Measurements from ENCODE around the gene MYOCOS.

MYOCOS gene

DNA sequence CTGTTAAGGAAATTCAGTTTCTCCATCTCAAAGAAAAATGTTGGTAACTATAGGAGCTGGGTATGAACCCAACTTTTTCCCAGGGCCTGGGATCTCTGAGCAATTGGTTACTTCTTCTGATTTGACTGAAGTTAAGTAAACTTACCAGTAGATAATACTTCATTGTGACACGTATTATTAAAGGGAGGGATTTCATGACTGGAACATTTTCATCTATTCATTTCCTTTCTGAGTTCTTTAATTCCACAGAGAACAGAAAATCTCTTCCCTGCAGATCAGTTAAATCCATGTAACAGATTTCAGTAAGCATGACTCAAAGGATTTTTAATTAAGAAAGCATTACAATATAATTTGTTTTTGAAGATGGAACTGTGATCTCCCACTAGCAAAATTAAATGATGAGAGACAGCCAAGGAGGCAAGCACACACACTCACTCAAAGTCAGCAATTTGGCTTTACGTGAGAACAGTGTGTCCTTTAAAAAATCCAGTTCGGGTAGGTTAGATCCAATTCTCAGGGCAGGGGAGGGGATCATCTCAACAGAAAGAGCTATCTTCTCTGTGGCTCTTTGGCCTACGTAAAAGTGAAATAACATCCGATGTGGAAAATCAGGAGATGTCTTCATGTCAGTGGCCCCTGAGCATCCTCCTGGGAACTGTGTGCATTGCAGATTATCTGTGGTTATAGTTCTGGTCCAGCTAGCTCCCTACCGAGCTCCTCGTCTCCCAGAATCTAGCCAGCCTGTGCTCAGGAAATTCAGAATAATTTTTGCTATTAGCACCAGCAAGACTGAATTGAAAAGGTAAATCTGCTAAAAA lies 41.2 kb downstream of the MYOCOS start:
- no peak overlapping the region for H3K4me3 ChIP-seq (ENCODE audit: low read length)
- no peaks in the 10 kb centered on the region for H3K79me2 ChIP-seq (ENCODE audit: control insufficient read depth, low read length)
- no peaks in the 10 kb centered on the region for H3K36me3 ChIP-seq (ENCODE audit: control insufficient read depth, low read length)
- TF ChIP-seq, protein P1, sequence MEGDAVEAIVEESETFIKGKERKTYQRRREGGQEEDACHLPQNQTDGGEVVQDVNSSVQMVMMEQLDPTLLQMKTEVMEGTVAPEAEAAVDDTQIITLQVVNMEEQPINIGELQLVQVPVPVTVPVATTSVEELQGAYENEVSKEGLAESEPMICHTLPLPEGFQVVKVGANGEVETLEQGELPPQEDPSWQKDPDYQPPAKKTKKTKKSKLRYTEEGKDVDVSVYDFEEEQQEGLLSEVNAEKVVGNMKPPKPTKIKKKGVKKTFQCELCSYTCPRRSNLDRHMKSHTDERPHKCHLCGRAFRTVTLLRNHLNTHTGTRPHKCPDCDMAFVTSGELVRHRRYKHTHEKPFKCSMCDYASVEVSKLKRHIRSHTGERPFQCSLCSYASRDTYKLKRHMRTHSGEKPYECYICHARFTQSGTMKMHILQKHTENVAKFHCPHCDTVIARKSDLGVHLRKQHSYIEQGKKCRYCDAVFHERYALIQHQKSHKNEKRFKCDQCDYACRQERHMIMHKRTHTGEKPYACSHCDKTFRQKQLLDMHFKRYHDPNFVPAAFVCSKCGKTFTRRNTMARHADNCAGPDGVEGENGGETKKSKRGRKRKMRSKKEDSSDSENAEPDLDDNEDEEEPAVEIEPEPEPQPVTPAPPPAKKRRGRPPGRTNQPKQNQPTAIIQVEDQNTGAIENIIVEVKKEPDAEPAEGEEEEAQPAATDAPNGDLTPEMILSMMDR (IDR thresholded peaks at IDR 0.05; ENCODE audit: low read depth, low read length, poor library complexity, severe bottlenecking): no peak
- no peak for TF ChIP-seq EZH2phosphoT487 (IDR thresholded peaks at IDR 0.05; ENCODE audit: borderline replicate concordance, low read length)
- H3K9me2 ChIP-seq (replicated peaks; ENCODE audit: control insufficient read depth, low read length): no peaks in the 10 kb centered on the region
- H4K20me1 ChIP-seq (ENCODE audit: control insufficient read depth, insufficient read depth, low read depth, low read length): no peaks in the 10 kb centered on the region
- no peak overlapping the region for H3K4me2 ChIP-seq (ENCODE audit: low read length)
- H3K9me3 ChIP-seq (ENCODE audit: control insufficient read depth, insufficient read depth, low read length): no peaks in the 10 kb centered on the region
- peaks cover 10% of the 10 kb centered on the region for H3K27me3 ChIP-seq (ENCODE audit: control insufficient read depth, low read length)
- H3K27ac ChIP-seq (ENCODE audit: low read depth, low read length): no peak overlapping the region
- no peaks in the 10 kb centered on the region for H3K4me1 ChIP-seq (ENCODE audit: control insufficient read depth, low read length)
- H3F3A ChIP-seq (ENCODE audit: control insufficient read depth, insufficient read depth): no peaks in the 10 kb centered on the region

DNA sequence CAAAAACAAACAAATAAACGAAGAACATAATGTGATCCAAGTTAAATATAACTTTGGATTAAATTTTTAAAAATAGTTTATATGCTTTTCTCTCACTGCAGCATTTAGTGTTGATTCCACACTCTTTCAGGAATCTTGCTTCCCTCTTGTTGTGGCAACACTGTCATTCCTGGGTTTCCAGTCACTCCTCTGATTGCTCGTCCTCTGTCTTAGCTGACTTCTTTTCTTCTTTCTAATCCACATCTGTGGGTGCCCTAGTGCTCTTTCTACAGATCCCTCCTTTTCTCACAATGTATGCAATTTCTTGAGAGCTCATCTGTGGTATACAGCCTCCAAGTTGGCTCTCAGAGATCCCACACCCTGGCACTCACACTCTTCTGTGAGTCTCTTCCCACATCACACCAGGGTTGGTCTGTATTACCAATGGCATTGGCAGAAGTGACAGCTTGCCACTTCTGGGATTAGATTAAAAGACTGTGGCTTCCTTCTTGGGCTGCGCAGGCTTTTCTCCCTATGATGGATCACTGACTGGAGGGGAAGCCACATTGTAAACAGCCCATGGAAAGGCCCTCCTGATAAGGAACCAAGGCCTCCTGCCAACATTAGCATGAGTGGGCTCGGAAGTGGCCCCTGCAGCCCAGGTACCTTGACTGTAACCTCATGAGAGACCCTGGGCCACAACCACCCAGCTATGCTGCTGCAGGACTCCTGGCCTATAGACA lies 42.0 kb downstream of the MYOCOS start:
- no peak overlapping the region for H3K27ac ChIP-seq (ENCODE audit: low read depth, low read length)
- no peaks in the 10 kb centered on the region for H3K9me2 ChIP-seq (replicated peaks; ENCODE audit: control insufficient read depth, low read length)
- H3K9me3 ChIP-seq (ENCODE audit: control insufficient read depth, insufficient read depth, low read length): no peaks in the 10 kb centered on the region
- H3K4me3 ChIP-seq (ENCODE audit: low read length): no peak overlapping the region
- H3K4me2 ChIP-seq (ENCODE audit: low read length): no peak overlapping the region
- H3K4me1 ChIP-seq (ENCODE audit: control insufficient read depth, low read length): no peaks in the 10 kb centered on the region
- H3F3A ChIP-seq (ENCODE audit: control insufficient read depth, insufficient read depth): no peaks in the 10 kb centered on the region
- no peak for TF ChIP-seq EZH2phosphoT487 (IDR thresholded peaks at IDR 0.05; ENCODE audit: borderline replicate concordance, low read length)
- TF ChIP-seq, protein P1 (IDR thresholded peaks at IDR 0.05; ENCODE audit: low read depth, low read length, poor library complexity, severe bottlenecking): no peak
- H4K20me1 ChIP-seq (ENCODE audit: control insufficient read depth, insufficient read depth, low read depth, low read length): no peaks in the 10 kb centered on the region
- no peaks in the 10 kb centered on the region for H3K79me2 ChIP-seq (ENCODE audit: control insufficient read depth, low read length)
- H3K27me3 ChIP-seq (ENCODE audit: control insufficient read depth, low read length): peaks cover 10% of the 10 kb centered on the region
- H3K36me3 ChIP-seq (ENCODE audit: control insufficient read depth, low read length): no peaks in the 10 kb centered on the region

DNA sequence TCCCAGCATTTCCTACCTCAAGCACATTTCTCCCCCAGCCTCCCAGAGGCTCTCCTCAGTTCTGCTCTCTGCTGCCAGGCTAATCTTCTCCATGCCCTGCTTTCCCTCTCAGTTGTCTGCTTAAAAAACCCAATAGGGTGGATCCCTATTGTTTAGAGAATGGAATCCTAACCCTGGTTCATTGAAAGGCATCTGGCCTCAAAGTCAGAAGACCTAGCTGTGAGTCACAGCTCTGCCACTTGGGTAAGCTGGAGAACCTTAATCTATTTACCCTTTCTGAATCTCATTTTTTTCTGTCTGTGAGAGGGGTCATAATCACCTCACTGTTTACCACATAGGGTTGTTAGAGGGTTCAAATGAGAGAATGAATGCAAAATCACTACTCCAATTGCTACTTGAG lies 42.9 kb downstream of the MYOCOS start:
- no peaks in the 10 kb centered on the region for H3K4me1 ChIP-seq (ENCODE audit: control insufficient read depth, low read length)
- H3K36me3 ChIP-seq (ENCODE audit: control insufficient read depth, low read length): no peaks in the 10 kb centered on the region
- no peak overlapping the region for H3K4me2 ChIP-seq (ENCODE audit: low read length)
- H4K20me1 ChIP-seq (ENCODE audit: control insufficient read depth, insufficient read depth, low read depth, low read length): no peaks in the 10 kb centered on the region
- H3K27me3 ChIP-seq (ENCODE audit: control insufficient read depth, low read length): peaks cover 10% of the 10 kb centered on the region
- H3K9me3 ChIP-seq (ENCODE audit: control insufficient read depth, insufficient read depth, low read length): no peaks in the 10 kb centered on the region
- H3F3A ChIP-seq (ENCODE audit: control insufficient read depth, insufficient read depth): no peaks in the 10 kb centered on the region
- no peak overlapping the region for H3K4me3 ChIP-seq (ENCODE audit: low read length)
- no peaks in the 10 kb centered on the region for H3K9me2 ChIP-seq (replicated peaks; ENCODE audit: control insufficient read depth, low read length)
- H3K27ac ChIP-seq (ENCODE audit: low read depth, low read length): no peak overlapping the region
- no peak for TF ChIP-seq EZH2phosphoT487 (IDR thresholded peaks at IDR 0.05; ENCODE audit: borderline replicate concordance, low read length)
- TF ChIP-seq, protein P1 (IDR thresholded peaks at IDR 0.05; ENCODE audit: low read depth, low read length, poor library complexity, severe bottlenecking): no peak
- no peaks in the 10 kb centered on the region for H3K79me2 ChIP-seq (ENCODE audit: control insufficient read depth, low read length)
